Activated naive CD4-positive, alpha-beta T cell treated with Interleukin-2 at 50 U/mL for 16 hours (primary cell): ENCODE results near the gene ENAH.

Experiments
- DNase-seq: peaks from one replicate; pipeline ENCODE4 v3.0.0-alpha.2; 2020

Gene ENAH

GRCh38 chr1:225554216-225554812 is 98.6 kb downstream of the ENAH start:
- no peak for DNase-seq

- DNase-seq: no peak
Measured at GRCh38 chr1:225549821-225550220, 103.1 kb downstream of the ENAH start.

- DNase-seq: no peak
Measured at GRCh38 chr1:225548140-225548857, 104.6 kb downstream of the ENAH start.

GRCh38 chr1:225545649-225546048 is 107.3 kb downstream of the ENAH start:
- DNase-seq: no peak

GRCh38 chr1:225544924-225545323 is 108.0 kb downstream of the ENAH start:
- no peak for DNase-seq

GRCh38 chr1:225544263-225544662 is 108.7 kb downstream of the ENAH start:
- no peak for DNase-seq

GRCh38 chr1:225543350-225543749 is 109.6 kb downstream of the ENAH start:
- DNase-seq: no peak

GRCh38 chr1:225541383-225541782 is 111.5 kb downstream of the ENAH start:
- DNase-seq: no peak

GRCh38 chr1:225539575-225539974 is 113.3 kb downstream of the ENAH start:
- no peak for DNase-seq

- DNase-seq: no peak
Measured at GRCh38 chr1:225539069-225539468, 113.9 kb downstream of the ENAH start.

GRCh38 chr1:225537554-225538251 is 115.2 kb downstream of the ENAH start:
- no peak for DNase-seq

- DNase-seq: no peak
Measured at GRCh38 chr1:225535280-225535679, 117.6 kb downstream of the ENAH start.

- no peak for DNase-seq
Measured at GRCh38 chr1:225534772-225535171, 118.2 kb downstream of the ENAH start.

GRCh38 chr1:225534135-225534534 is 118.8 kb downstream of the ENAH start:
- no peak for DNase-seq

GRCh38 chr1:225533238-225533637 is 119.7 kb downstream of the ENAH start:
- no peak for DNase-seq

- DNase-seq: no peak
Measured at GRCh38 chr1:225532240-225532944, 120.5 kb downstream of the ENAH start.

GRCh38 chr1:225529726-225530125 is 123.2 kb downstream of the ENAH start:
- DNase-seq: no peak

GRCh38 chr1:225527575-225527974 is 125.3 kb downstream of the ENAH start:
- no peak for DNase-seq

- DNase-seq: no peak
Measured at GRCh38 chr1:225526878-225527277, 126.0 kb downstream of the ENAH start.

- DNase-seq: no peak
Measured at GRCh38 chr1:225525377-225525776, 127.5 kb downstream of the ENAH start.

- no peak for DNase-seq
Measured at GRCh38 chr1:225524570-225524969, 128.4 kb downstream of the ENAH start.

- no peak for DNase-seq
Measured at GRCh38 chr1:225523263-225523950, 129.5 kb downstream of the ENAH start.
